A549 treated with Mapracorat at 1 μM for 4 hours (cell line): ENCODE measurements around the gene SEC23IP. TPM values are rescaled to one million over a fixed set of nuclear protein-coding genes. Genes with fewer than 3 reads are reported as not detected.

Source experiments
- total RNA-seq: library from RNA; stranded (reverse); fragments of 200-300 nt; extraction: Qiagen RNA extraction; gene quantifications from 5 replicates; pipeline ENCODE4 v1.2.3, GENCODE V29; 2022

Gene SEC23IP
- total RNA-seq: 43.3 to 54.4 TPM (median 51.9 TPM) in 5 replicates

DNA sequence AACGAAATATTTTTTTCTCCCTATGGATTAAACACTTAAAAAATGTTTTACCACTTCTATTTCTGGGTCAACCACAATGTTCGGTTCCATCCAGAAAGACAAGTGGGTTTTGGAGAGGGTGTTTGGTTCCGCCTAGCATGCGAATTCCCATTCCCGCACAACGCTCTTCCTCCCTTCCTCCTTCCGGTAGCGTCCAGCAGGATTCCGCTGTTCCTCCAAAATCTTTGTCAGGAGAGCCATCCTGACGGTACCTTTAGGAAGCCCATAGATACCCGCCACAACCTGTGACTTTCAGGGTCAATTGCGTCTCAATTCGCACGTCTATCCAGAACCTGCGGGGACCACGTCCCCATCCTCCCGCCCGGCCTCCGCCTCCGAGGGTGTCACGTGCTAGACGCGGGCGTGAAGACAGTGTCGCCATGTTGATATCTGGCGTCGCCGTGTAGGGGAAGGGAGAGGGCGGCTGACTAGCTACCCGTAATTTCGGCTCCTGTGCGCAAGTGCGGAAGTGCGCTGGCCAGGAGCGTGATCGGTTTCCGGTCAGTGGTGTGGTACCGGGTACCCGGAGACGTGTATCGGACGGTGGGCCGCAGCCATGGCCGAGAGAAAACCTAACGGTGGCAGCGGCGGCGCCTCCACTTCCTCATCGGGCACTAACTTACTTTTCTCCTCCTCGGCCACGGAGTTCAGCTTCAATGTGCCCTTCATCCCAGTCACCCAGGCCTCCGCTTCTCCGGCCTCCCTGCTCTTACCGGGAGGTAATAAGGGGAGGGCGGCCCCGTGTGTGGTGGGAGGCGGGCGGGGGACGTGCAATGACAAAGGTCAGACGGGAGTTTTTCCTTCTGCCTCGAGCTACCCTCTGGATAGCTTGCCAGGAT lies at the start of gene SEC23IP:
TSS of gene SEC23IP (plus strand) at position 543 of the 878 bp plus-strand sequence. CDS start at position 596, 53 bp downstream.

DNA sequence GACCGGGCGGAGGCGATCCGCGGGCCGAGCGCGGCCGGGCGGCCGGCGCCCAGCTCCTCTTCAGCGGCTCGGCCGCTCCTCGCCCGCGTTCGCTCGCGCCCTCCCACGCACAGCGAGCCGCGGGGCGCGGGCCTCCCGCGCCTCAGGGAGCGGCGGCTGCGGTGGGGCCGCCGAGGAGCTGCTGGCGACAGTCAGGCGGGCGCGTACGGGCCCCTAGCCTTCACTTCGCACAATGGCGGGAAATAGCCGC lies 20.0 kb upstream of the SEC23IP start, which contains the start of gene MCMBP:
TSS of gene MCMBP (minus strand) at position 234 of the 250 bp plus-strand sequence. CDS start 259 bp downstream, outside the sequence.

Other genes starting within 250 kb of the SEC23IP start
- 198 to 246 TPM (median 241 TPM) in 5 replicates for gene BAG3, start 241.3 kb upstream of the SEC23IP start, total RNA-seq
- gene INPP5F, start 166.7 kb upstream of the SEC23IP start, total RNA-seq: 8.4 to 11.4 TPM (median 9.9 TPM) in 5 replicates
- 79.1 to 92.1 TPM (median 89.9 TPM) in 5 replicates for gene MCMBP, start 19.9 kb upstream of the SEC23IP start, total RNA-seq